ENCODE measurements around the gene KLF9.

Gene KLF9
- 129 to 289 (median 194) reads per million in 4 donors for total RNA-seq

DNA sequence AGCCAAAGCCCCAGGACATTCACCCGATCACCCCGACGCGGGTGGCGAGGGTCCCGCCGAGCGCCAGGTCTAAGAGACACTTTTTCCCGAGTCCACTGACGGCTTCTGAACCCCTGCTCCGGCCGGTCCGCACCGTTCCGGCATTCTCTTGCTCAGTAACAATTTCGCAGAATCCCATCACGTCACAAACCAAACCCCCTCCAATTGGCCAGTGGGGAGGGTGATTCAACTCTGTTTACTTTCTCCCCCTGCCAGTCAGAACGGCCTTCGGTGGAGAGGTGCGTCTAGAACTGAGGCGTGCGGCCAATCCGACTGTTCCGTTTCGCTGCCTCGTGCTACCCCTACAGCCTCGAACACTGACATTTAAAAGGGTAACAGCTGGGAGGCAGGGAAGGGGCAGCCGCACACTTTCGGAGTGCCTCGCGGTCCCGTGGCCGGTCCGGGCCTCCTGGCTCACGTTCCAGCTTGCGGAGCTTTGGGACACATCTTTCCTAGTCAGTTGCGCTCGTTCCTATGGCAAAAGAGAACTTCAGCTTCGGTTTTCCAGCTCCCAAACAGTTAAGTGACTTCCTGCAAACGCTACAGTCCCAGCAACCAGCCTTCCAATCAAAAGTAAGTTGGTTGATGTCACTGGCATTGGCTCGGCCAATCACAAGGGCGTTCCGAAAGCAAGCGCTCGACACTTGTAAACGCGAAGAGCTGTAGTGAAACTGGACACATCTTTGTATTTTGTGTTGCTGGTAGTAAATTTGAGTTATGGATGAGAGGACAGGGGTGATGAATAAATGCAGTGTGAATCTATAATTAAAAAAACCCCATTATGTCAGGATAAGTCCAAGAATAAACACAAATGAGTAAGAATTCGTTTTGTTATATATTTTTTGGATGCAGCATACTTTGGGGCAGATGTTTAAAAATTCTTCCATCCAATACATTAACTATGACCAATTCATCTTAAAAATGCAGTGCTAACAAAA, at the start of gene KLF9:
KLF9 (minus strand) TSS at position 859 of the 977 bp plus-strand sequence. CDS start 1,294 bp downstream, outside the sequence.
- peak; percentile 81 to 98 (median 89) for DNase-seq

DNA sequence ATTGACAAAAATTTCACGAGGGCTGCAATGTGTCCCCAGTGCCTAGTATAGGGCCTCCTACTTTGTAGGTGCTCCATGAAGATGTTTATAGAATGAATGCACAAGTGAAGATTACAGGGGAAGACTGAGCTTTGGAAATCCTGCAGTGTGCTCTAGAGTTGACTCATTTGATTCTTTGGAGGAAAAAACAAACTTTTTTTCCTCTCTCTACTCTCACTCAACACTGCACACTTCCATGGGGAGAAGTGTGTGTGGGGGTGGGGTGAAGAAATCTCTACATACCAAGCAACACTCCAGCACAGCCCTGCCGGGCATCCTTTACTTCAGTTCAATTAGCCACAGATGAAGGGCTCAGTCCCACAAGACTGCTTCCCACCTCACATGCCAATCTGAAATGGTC, 49.4 kb upstream of the KLF9 start:
- DNase-seq, result no peak

DNA sequence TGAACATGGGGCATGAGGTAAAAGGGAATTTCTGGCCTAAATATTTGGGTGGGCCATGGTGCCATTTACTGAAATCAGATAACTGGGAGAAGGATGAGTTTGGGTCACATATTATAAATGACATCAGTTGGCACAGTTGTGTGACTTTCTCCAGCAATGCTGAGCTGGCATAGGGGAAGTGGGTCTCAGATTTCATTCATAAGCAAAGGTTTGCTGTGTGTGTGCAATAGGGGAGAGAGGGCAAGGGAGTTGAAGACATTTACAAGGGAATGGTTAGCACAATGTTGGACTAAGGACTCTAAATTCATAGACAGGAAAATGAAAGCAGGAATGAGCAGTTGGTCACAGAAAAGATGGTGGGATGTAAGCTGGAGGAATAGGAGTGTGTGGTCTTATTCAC, 47.8 kb upstream of the KLF9 start:
- no peak for DNase-seq

DNA sequence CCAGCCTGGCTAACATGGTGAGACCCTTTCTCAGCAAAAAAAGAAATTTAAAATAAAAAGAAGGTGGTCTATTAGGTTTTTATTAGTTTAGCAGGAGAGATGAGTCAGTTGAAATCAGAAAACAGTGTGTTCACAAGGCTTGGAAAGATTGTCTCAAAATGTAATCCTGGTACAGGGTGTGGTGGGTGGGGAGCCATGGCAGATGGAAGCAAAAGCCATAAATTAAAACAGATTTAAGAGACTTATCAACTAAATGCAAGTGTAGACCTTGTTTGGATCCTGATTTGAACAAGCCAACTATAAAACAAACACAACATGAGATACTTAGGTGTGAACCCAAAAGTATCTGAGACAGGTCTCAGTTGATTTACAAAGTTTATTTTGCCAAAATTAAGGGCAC, 42.8 kb upstream of the KLF9 start:
- no peak for DNase-seq

DNA sequence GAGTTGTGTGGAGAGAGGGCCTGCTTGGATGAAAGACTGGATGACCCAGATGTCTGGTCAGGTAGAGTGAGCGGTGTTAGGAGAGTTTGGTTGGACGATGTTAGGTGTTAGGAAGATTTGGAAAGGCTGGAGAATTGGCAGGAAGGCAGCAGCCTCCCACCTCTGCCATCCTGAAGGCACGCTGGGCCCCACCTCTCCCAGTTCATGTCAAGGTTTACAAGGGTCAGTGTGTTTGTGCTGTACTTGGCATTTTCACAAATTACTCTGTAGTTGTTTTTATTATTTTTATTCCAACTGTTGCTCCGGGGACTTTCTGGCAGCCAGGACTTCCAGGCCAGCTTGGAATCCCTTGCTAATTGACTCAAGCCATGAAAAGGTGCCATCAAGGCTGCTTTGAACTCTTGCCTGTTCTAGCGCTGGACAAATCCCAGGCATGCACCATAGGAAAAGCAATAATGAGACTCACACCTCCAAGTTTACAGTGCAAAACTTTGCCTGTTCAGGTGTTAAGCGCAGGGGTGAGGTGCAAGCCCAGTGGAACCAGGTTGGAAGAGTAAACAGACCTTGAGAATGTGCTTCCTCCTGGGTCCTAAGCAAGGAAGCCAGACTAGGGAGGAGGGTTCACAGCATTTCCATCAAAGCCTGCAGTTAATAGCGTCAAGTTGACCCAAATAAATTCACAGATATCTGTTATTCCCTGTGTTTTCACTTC, 41.7 kb upstream of the KLF9 start:
- DNase-seq, result no peak

DNA sequence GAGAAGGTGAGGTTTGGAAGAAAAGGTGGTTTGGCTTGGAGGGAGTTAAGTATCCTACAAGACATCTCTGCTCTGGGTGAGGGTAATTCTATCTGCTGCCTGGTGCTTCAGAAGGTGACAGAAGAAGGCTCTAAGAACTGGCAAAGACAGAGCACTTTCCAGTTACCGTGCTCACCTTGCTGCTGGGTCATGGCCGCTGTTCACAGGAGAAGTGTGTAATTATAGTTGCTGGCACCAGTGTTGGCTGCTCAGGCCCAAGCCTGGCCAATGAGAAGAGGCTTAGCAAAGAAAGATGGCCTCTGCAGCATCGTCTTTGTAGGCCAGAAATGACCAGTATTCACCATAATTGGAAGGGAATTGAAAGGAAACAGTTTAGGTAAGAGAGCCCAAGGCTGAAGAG, 37.9 kb upstream of the KLF9 start:
- DNase-seq, result no peak

DNA sequence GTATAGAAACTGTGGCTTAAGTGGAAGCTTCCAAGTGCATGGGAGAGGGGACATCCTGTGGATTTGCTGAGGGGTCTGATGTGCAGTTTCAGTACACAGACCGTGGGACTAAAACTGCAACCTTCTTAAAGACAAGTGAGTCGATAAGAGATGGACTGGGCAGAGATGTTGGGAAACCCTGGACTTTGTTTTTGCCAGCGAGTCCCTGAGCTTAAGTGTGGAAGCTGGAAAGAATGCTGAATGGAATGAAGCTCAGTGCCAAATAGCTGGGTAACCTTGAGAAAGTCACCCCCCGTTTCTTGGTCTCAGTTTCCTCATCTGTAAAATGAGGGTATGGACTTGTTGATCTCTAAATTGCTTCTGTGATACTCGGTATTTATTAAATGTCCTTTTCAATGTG, 37.3 kb upstream of the KLF9 start:
- no peak for DNase-seq

DNA sequence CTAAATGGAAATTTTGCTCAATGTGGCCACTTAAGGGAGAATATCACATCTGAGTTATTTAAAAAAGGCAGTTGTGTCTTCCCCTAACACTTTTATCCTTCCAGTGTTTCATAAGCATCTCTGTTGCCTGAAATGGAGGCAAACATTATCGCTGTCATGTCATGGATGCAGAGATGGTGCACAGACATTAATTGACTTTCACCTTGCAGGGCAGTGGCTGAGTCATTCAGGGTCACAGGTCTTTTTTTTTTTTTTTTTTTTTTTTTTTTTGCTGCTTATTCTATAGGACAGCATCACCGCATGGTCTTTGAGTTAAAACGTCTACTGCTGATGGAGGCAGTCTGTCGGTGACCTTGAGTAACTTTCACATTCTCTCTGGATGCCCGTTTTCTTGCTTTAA, 36.3 kb upstream of the KLF9 start:
- no peak for DNase-seq

DNA sequence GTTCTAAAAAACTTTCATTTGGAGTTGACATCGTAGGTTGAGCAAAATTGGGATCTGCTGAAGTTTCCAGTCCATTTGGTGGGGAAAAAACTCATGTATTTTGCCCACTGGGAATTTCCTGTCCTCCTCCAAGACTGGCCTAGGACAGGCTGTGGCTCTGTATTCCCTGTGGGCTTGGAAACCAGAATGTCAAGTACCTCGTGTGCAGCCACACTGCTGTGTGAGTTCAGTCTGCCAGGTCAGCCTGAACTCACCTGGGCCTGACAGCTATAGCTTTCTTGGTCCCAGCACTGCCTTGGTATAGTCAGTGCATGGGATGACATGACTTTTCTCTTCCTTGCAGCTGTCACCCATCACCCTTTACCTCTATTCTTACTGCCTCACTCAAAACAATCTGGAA, 35.0 kb upstream of the KLF9 start:
- no peak for DNase-seq

DNA sequence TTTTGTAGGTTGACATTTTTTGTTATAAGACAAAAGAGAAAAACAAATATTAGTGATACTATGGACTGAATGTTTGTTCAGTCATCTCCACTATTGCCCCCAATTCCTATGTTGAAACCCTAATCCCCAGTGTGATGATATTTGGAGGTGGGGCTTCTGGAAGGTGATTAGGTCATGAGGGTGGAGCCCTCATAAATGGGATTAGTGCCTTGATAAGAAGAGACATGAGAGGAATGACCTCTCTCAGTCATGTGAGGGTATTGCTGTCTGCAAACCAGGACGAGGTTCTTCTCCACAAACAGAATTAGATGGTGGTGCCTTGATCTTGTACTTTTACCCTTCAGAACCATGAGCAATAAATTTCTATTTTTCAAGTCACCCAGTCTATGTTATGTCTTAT, 34.5 kb upstream of the KLF9 start:
- no peak for DNase-seq

DNA sequence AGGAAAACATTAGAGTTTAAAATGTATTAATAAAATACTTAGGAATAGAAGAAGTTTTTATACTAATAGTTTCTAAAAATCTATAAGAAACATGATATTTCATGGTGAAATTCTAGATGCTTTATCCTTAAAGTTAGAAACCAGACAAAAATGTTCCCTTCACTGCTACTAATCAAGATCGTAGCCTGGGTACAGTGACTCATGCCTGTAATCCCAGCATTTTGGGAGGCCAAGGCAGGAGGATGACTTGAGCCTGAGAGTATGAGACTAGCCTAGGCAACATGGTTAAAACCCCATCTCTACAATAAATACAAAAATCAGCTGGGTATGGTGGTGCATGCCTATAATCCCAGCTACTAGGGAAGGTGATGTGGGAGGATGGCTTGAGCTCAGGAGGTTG, 30.4 kb upstream of the KLF9 start:
- DNase-seq, result no peak

DNA sequence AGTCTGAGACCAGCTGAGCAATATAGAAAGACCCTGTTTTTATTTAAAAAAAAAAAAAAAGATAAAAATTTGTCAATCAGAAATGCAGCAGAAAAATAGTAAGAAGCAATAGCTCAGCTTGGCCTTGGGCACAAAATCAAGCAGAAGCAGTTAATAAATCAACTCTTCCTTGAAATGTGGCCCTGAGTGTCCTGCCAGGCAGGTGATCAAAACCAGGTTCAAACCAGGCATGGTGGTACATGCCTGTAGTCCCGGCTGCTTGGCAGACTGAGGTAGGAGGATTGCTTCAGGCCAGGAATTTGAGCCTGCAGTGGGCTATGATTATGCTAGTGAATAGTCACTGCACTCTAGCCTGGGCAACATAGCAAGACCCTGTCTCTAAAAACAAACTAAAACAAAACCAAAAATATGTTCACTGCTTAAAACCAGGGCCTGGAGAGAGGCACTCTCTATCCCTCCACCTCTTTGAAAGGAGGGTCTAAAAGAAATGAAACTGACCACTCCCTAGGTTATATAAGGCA, 27.9 kb upstream of the KLF9 start:
- DNase-seq, result no peak

DNA sequence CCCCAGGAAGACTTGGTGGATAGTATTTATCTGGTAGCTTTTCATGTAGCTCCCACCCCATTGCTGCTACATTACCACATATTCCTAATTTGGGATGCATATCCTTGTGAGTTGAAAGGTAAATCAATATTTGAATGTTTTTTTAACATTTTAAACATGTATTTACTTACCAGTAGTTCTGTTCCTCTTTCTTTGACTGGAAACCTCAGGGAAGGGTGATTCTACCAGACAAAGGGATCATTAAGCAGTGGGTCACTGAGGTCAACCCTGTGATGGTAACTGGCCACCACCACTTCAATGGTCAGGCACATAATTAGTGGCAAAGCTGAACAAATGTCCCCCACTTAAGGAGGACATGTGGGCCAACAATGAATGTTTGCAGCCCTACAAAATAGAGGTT, 27.2 kb upstream of the KLF9 start:
- no peak for DNase-seq

DNA sequence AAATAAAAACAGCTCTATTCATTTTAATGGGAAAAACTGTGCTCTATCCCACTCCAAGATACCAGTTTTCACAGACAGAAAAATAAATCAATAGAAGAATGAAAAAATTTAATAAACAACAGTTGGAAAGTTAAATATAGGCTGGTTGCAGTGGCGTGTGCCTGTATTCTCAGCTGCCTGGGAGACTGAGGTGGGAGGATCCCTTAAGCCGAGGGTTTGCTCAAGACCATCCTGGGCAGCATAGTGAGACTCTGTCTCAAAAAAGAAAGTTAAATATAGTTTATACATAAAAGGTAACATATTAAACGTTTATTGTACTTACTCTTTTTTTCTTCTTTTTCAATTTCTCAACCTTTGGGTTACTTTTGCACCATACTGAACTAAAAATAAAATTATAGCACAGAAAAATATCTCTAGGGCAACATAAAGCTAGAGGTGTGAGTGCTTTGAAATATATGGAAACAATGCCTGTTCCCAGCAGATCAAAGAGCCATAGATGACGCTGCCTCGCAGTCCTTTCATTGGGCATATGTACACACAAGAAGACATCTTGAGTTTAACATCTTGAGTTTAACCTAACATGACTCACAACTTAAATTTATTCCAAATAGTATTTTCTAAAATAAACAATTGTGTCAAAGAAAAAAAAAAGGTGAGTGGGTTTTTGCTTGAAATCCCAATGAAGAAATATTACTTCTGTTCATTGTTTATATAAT, 25.7 kb upstream of the KLF9 start:
- no peak for DNase-seq

DNA sequence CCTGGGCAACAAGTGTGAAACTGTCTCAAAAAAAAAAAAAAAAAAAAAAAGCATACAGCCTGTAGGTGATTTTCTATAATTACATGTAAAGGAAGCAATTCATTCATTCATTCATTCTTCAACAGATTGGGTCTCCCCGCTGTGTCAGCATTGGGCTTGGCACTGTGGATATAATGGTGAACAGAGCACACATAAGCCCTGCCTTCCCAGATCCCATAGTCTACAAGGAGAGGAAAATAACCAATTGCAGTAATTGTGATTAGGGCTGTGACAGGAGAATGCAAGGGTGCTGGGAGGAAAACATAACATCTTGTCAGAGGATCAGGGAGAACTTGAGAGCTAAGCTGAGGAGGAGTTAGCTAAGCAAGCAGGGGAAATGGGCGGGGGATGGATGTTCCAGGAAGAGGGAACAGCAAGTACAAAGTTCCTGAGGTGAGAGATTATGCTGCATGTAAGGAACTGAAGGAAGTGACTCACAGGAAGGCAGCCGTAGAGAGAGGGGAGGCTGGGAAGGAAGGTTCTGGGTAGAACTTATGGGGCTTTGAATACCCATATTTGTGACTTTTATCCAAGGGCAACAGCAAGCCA, 24.0 kb upstream of the KLF9 start:
- no peak for DNase-seq

DNA sequence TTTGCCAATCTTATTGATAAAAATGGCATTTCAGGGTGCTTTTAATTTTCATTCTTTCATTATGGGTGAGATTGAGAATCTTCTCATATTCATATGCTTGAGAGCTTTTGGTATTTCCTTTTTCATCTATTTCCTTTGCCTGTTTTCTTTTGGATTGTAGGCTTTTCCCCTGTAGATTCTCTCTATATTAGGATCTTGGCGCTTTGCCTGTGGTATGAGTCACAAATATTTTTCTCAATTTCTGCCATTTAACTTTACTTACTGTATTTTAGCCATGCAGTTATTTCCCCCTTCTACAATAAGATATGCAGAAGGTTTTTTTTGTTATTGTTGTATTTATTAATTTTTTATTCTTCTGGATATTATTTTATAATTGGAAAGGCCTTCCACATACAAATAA, 21.5 kb upstream of the KLF9 start:
- DNase-seq, result no peak

DNA sequence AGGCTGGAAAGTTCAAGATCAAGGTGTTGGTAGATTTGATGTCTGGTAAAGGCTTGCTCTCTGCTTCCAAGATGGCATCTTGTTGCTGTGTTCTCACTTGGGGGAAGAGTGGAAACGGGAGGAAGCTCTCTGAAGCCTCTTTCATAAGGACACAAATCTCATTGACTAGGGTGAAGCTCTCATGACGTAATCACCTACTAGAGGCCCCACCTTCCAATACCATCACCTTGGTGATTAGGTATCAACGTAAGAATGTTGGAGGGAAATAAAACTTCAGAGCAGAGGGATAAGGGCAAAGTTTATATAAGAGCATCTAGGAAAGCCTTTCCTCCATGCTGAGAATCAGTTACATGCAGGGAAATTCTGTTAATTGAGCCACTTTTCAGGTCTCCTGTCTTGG, 15.4 kb upstream of the KLF9 start:
- no peak for DNase-seq

DNA sequence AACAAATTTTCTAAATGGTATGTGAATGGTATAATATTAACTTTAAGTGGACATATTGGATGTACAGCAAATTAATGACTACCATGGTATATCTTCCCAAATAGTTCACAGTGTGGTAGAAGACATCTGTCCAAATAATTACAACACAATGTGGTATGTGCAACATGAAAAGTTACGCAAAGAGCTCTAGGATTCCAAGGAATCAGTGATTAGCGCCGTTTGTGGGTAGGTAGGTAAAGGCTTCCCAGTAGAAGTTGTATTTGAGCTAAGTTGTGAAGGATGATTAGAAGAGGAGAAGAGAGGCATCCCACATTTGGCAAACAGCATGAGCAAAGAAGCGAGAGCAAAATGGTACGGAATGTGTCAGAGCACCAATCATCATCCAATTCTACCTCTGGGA, 14.3 kb upstream of the KLF9 start:
- DNase-seq, result no peak

DNA sequence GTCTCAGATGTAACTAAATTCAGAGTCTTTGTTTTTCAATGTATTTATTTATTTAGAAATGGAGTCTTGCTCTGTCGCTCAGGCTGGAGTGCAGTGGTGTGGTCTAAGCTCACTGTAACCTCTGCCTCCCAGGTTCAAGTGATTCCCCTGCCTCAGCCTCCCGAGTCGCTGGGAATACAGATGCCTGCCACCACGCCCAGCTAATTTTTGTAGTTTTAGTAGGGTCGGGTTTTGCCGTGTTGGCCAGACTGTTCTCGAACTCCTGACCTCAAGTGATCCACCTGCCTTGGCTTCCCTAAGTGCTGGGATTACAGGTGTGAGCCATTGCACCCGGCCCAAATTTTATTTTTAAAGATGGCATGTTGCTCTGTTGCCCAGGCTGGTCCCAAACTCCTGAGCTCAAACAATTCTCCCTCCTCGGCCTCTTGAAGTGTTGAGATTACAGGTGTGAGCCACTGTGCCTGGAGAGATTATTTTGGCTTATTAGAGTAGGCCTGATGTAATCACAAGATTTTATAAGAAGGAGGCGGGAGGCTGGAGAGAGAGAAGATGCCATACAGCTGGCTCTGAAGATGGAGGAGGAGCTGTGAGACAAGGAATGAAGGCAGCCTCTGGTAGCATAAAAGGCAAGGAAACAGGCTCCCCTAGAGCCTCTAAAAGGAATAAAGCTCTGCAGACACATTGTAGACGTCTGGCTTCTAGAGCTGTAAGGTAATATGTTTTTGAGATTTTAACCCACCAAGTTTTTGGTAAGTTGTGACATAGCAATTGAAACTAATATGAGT, 12.9 kb upstream of the KLF9 start:
- no peak for DNase-seq

DNA sequence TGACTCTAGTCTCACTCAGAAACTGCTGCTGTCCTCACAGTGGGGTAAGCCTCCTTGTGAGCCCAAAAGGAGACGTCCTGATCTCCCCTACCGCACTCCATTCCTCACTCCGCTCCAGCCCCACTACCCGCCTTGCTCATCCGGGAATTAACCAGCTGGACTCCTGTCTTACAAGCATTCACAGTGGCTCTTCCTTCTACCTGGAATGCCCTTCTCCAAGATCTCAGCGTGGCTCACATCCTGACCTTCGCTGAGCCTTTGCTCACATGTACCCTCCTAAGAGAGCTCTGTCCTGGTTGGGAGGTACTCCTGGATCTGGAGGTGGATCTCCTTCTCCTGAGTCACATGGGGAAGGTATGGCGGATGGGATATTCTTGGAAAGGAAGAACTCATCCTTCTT, 10.7 kb upstream of the KLF9 start:
- no peak for DNase-seq

DNA sequence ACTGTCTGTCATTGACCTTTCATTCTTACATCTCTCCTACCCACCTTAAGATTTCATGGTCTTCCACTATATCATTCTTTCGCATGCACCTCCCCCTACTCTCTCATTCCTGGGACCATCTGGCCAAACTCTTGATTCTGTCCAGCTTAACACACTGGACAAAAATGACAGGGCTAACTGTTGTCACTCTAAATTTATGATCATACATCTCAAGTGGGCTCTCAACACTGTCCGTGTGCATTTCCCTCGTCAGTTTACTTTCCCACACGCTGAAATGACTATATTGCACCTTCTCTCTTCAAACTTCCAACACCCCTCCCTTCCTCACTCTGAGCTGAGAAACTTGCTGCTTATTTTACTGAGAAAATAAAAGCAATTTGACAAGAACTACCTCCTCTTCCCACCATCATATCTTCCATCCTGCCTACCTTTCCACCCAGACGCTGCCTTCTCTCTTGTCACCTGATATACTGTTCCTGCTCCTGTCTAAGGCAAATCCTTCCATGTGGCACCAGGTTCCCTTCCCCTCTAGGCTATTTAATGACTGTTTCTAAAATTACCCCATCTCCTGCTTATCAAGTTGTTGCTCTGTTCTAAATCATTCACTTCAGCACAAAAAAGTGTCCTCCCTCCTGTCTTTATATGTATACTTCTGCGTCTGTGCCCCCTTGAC, 8.1 kb upstream of the KLF9 start:
- DNase-seq, result no peak
